HepG2 (cell line): ENCODE measurements around the gene C11orf58. TPM values are rescaled to one million over a fixed set of nuclear protein-coding genes. Genes with fewer than 3 reads are reported as not detected.
A peak's percentile ranks its signal among the peaks of the same experiment; 100 is the strongest.

Experiments
- ASH2L ChIP-seq: fragments of 300-600, 200-600 bp; sonication (generic); IDR thresholded peaks from 2 replicates; pipeline ENCODE4 v1.7.0; 2017; ENCODE audit warnings: low read depth, mild to moderate bottlenecking, moderate library complexity, mixed read lengths, low read length; ENCODE audit not compliant: insufficient read length
- BRF2 ChIP-seq: sonication (generic); formaldehyde crosslinking; IDR thresholded peaks from 2 replicates; pipeline ENCODE4 v1.8.1; 2022; ENCODE audit warnings: mild to moderate bottlenecking, missing genetic modification reagents
- CEBPG ChIP-seq: IDR thresholded peaks from 2 replicates; pipeline ENCODE4 v1.6.1; 2016
- CHD4 ChIP-seq: fragments of 200-600 bp; sonication (generic); IDR thresholded peaks from 2 replicates; pipeline ENCODE4 v1.7.0; 2017; ENCODE audit warnings: mild to moderate bottlenecking, low read length, borderline replicate concordance
- FIP1L1 ChIP-seq: fragments of 200-400 bp; formaldehyde crosslinking; IDR thresholded peaks from 2 replicates; pipeline ENCODE4 v1.6.1; 2018; ENCODE audit warnings: low read depth, mild to moderate bottlenecking, low read length, moderate library complexity, borderline replicate concordance; ENCODE audit not compliant: insufficient read depth
- JDP2 ChIP-seq: sonication (generic); formaldehyde crosslinking; IDR thresholded peaks from 2 replicates; pipeline ENCODE4 v1.8.1; 2022; ENCODE audit warnings: missing genetic modification reagents, borderline replicate concordance
- KDM1A ChIP-seq: IDR thresholded peaks from 2 replicates; pipeline ENCODE4 v1.6.1; 2016; ENCODE audit warnings: missing compliant biosample characterization
- KMT2B ChIP-seq: IDR thresholded peaks from 2 replicates; pipeline ENCODE4 v1.6.1; 2016; ENCODE audit warnings: missing genetic modification reagents, missing compliant biosample characterization
- MATR3 ChIP-seq: sonication (generic); formaldehyde crosslinking; IDR thresholded peaks from 2 replicates; pipeline ENCODE4 v1.4.0; 2020; ENCODE audit warnings: missing genetic modification reagents
- NFAT5 ChIP-seq: sonication (generic); formaldehyde crosslinking; IDR thresholded peaks from 2 replicates; pipeline ENCODE4 v1.4.0; 2020; ENCODE audit warnings: missing genetic modification reagents
- PLRG1 ChIP-seq: fragments of 450-650 bp; conservative IDR thresholded peaks from 2 replicates; pipeline ENCODE4 v1.6.1; 2016
- RFX3 ChIP-seq: IDR thresholded peaks from 2 replicates; pipeline ENCODE4 v1.6.1; 2016; ENCODE audit warnings: missing biosample characterization, missing genetic modification reagents
- SNRNP70 ChIP-seq: fragments of 200-400 bp; formaldehyde crosslinking; IDR thresholded peaks from 2 replicates; pipeline ENCODE4 v1.6.1; 2017; ENCODE audit warnings: mild to moderate bottlenecking, low read depth, low read length, moderate library complexity
- ZNF496 ChIP-seq: sonication (generic); formaldehyde crosslinking; IDR thresholded peaks from 2 replicates; pipeline ENCODE4 v1.8.1; 2023; ENCODE audit warnings: mild to moderate bottlenecking, moderate library complexity, missing genetic modification reagents; ENCODE audit not compliant: insufficient replicate concordance
- ZNF556 ChIP-seq: sonication (generic); formaldehyde crosslinking; IDR thresholded peaks from 2 replicates; pipeline ENCODE4 v1.4.0; 2020; ENCODE audit warnings: mild to moderate bottlenecking, missing genetic modification reagents, borderline replicate concordance
- ZNF800 ChIP-seq: sonication (generic); formaldehyde crosslinking; IDR thresholded peaks from 2 replicates; pipeline ENCODE4 v1.4.0; 2020; ENCODE audit warnings: missing genetic modification reagents
- polyA plus RNA-seq, 8 experiments: library from polyadenylated mRNA; depleted of rRNA in 3 of 8; stranded (reverse) in 7 of 8; unstranded in 1 of 8; fragments of >200 nt; fragmentation: Illumina TruSeq in 4 of 8; extraction: Trizol in 4 of 8; gene quantifications; 2 replicates each; pipeline versions ENCODE4 v1.2.1 to v1.2.3, GENCODE V29; 2011 to 2016; ENCODE audit warnings: low read depth in 4 of 8, missing spikeins in 1 of 8, mixed read lengths in 1 of 8; ENCODE audit not compliant: insufficient read depth in 1 of 8
- total RNA-seq, 5 experiments: library from RNA; depleted of rRNA; stranded (reverse); fragments of >200 nt; fragmentation: Illumina TruSeq; extraction: Trizol; gene quantifications; 2 replicates each; pipeline ENCODE4 v1.2.3, GENCODE V29; 2016; ENCODE audit warnings: low read depth in 1 of 5
- TF ChIP-seq, protein P1 (sequence below): sonication (generic); formaldehyde crosslinking; conservative IDR thresholded peaks from 2 replicates; pipeline ENCODE4 v1.8.0; 2022; ENCODE audit warnings: missing genetic modification reagents
- TF ChIP-seq, protein P2 (sequence below): sonication (generic); formaldehyde crosslinking; conservative IDR thresholded peaks from 2 replicates; pipeline ENCODE4 v1.8.0; 2022; ENCODE audit warnings: low read depth, missing genetic modification reagents

C11orf58 gene
- total and polyA plus RNA-seq, 2 of the 13 experiments (the other 11 are each of a cell fraction or from before 2014, with no cell fraction given) = 83.8 to 167 TPM

DNA sequence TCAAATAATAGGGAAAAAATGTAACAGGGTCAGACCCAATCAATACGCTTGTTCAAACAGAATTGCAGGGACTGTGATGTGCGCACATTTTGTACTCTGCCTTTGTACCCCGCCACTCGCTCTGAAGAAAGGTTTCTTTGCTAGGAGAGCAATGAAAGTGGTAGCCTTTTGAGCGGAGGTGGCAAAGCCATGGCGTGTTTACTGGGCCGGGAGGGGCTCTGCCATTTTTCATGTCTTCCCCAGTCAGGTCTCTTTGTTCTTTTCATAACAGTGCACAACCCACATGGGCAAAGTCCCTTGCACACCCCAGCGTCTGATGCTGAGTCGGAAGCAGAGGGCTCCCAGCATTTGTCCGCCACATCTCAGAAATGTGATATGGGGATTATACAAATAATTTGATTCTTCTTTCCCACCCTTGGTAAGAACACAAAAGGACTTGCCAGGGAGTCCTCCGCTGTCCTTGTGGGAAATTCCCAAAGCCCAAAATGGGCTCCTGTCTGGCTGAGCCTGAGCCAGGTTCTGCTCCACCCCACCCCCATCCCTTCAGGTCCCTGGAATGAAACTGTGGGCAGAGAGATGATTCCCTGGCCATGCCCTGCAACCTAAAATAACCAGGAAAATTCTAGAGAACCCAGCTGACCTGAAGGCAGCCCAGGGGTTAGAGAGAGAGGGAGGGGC lies 36.6 kb downstream of the C11orf58 start (continued):
- TF ChIP-seq MATR3 (CRISPR knock-in tag) (no peak), JDP2 (CRISPR knock-in tag) (no peak), ASH2L (peak; percentile 32), PLRG1 (no peak), SNRNP70 (no peak), BRF2 (CRISPR knock-in tag) (no peak), KDM1A (CRISPR knock-in tag) (no peak), RFX3 (CRISPR knock-in tag) (no peak), CHD4 (no peak), ZNF496 (CRISPR knock-in tag) (no peak), ZNF556 (CRISPR knock-in tag) (no peak), NFAT5 (CRISPR knock-in tag) (no peak), ZNF800 (CRISPR knock-in tag) (no peak), KMT2B (CRISPR knock-in tag) (no peak), FIP1L1 (no peak), CEBPG (CRISPR knock-in tag) (no peak)
- TF ChIP-seq, protein P1, sequence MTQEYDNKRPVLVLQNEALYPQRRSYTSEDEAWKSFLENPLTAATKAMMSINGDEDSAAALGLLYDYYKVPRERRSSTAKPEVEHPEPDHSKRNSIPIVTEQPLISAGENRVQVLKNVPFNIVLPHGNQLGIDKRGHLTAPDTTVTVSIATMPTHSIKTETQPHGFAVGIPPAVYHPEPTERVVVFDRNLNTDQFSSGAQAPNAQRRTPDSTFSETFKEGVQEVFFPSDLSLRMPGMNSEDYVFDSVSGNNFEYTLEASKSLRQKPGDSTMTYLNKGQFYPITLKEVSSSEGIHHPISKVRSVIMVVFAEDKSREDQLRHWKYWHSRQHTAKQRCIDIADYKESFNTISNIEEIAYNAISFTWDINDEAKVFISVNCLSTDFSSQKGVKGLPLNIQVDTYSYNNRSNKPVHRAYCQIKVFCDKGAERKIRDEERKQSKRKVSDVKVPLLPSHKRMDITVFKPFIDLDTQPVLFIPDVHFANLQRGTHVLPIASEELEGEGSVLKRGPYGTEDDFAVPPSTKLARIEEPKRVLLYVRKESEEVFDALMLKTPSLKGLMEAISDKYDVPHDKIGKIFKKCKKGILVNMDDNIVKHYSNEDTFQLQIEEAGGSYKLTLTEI (CRISPR knock-in tag) = no peak
- TF ChIP-seq, protein P2, sequence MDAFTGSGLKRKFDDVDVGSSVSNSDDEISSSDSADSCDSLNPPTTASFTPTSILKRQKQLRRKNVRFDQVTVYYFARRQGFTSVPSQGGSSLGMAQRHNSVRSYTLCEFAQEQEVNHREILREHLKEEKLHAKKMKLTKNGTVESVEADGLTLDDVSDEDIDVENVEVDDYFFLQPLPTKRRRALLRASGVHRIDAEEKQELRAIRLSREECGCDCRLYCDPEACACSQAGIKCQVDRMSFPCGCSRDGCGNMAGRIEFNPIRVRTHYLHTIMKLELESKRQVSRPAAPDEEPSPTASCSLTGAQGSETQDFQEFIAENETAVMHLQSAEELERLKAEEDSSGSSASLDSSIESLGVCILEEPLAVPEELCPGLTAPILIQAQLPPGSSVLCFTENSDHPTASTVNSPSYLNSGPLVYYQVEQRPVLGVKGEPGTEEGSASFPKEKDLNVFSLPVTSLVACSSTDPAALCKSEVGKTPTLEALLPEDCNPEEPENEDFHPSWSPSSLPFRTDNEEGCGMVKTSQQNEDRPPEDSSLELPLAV (CRISPR knock-in tag) = no peak
